Prostate gland (tissue), 2 donors: ENCODE data around the gene NAP1L1.

ENCODE experiments used
- CTCF ChIP-seq, 4 experiments: fragments of 200-600 bp in 2 of 4; fragments of 450-650 bp in 2 of 4; sonication (generic) in 2 of 4; IDR thresholded peaks; 1 replicate in 3 of 4; 2 replicates in 1 of 4; pipeline ENCODE4 v1.5.1; 2016 to 2019; ENCODE audit warnings: antibody characterized with exemption in 4 of 4, mild to moderate bottlenecking in 2 of 4, moderate library complexity in 2 of 4
- POLR2A ChIP-seq: fragments of 450-650 bp; IDR thresholded peaks from one replicate; pipeline ENCODE4 v1.6.1; 2016; ENCODE audit warnings: antibody characterized with exemption, mild to moderate bottlenecking

- no peak for TF ChIP-seq CTCF (IDR thresholded peaks at IDR 0.05)
- no peak for TF ChIP-seq POLR2A
Observed at GRCh38 chr12:76033081-76034011, 51.1 kb downstream of the NAP1L1 start.
